Neural progenitor cell (in vitro differentiated cells): ENCODE data around the gene CEND1. TPM values are rescaled to one million over a fixed set of nuclear protein-coding genes. Genes with fewer than 3 reads are reported as not detected.
"Not testable (repeated sequence)": the region's sequence is repeated elsewhere in the genome, so short reads cannot be mapped to it uniquely, and the experiment has no call there.

Experiments
- DNase-seq: peaks from one replicate; pipeline ENCODE4 v3.0.0-alpha.2; 2016; ENCODE audit warnings: low spot score
- H2AFZ ChIP-seq: fragments of 200-600 bp; sonication (generic); replicated peaks from 2 replicates; pipeline ENCODE4 v1.6.1; 2016; ENCODE audit warnings: antibody characterized with exemption
- H3F3A ChIP-seq: fragments of 200-600 bp; sonication (generic); 2 replicates; pipeline ENCODE4 v1.6.1; 2016; ENCODE audit warnings: antibody characterized with exemption, low read depth
- H3K27ac ChIP-seq: fragments of 200-600 bp; sonication (generic); 2 replicates; pipeline ENCODE4 v1.5.1; 2016; ENCODE audit warnings: mild to moderate bottlenecking
- H3K27me3 ChIP-seq: fragments of 200-600 bp; sonication (generic); 2 replicates; pipeline ENCODE4 v1.6.1; 2016; ENCODE audit warnings: mild to moderate bottlenecking, moderate library complexity
- H3K36me3 ChIP-seq: fragments of 200-600 bp; sonication (generic); 2 replicates; pipeline ENCODE4 v1.5.1; 2016
- H3K4me1 ChIP-seq: fragments of 200-600 bp; sonication (generic); 2 replicates; pipeline ENCODE4 v1.6.1; 2016; ENCODE audit warnings: mixed run types
- H3K4me2 ChIP-seq: fragments of 200-600 bp; sonication (generic); 2 replicates; pipeline ENCODE4 v1.6.1; 2016
- H3K4me3 ChIP-seq: fragments of 200-600 bp; sonication (generic); 2 replicates; pipeline ENCODE4 v1.5.1; 2016
- H3K79me2 ChIP-seq: fragments of 200-600 bp; sonication (generic); 2 replicates; pipeline ENCODE4 v1.6.1; 2016; ENCODE audit warnings: low read depth
- H3K9ac ChIP-seq: fragments of 200-600 bp; sonication (generic); 2 replicates; pipeline ENCODE4 v1.6.1; 2016
- H3K9me3 ChIP-seq: fragments of 200-600 bp; sonication (generic); 2 replicates; pipeline ENCODE4 v1.5.1; 2016; ENCODE audit warnings: low read depth
- H4K20me1 ChIP-seq: fragments of 200-600 bp; sonication (generic); 2 replicates; pipeline ENCODE4 v1.6.1; 2016; ENCODE audit warnings: low read depth
- H3K27ac Mint-ChIP-seq: 3 replicates; pipeline ENCODE4 v1.8.0; 2021; ENCODE audit warnings: mixed read lengths
- H3K27me3 Mint-ChIP-seq: 2 replicates; pipeline ENCODE4 v1.8.0; 2022; ENCODE audit warnings: low read depth, mild to moderate bottlenecking, inconsistent platforms, moderate library complexity, mixed read lengths; ENCODE audit not compliant: insufficient read depth
- H3K36me3 Mint-ChIP-seq: 3 replicates; pipeline ENCODE4 v1.8.0; 2021; ENCODE audit warnings: mixed read lengths
- H3K4me1 Mint-ChIP-seq: 3 replicates; pipeline ENCODE4 v1.8.0; 2021; ENCODE audit warnings: mixed read lengths
- H3K4me3 Mint-ChIP-seq: 3 replicates; pipeline ENCODE4 v1.8.0; 2021; ENCODE audit warnings: mild to moderate bottlenecking, moderate library complexity, mixed read lengths
- H3K9me3 Mint-ChIP-seq: 3 replicates; pipeline ENCODE4 v1.8.0; 2020; ENCODE audit warnings: mixed read lengths
- CTCF ChIP-seq: fragments of 200-600 bp; sonication (generic); IDR thresholded peaks from 2 replicates; pipeline ENCODE4 v1.5.1; 2017; ENCODE audit warnings: antibody characterized with exemption, mild to moderate bottlenecking
- EZH2 ChIP-seq: fragments of 200-600 bp; sonication (generic); IDR thresholded peaks from 2 replicates; pipeline ENCODE4 v1.6.1; 2017; ENCODE audit warnings: antibody characterized with exemption, mild to moderate bottlenecking, moderate library complexity
- EZH2phosphoT487 ChIP-seq: fragments of 200-600 bp; sonication (generic); IDR thresholded peaks from 2 replicates; pipeline ENCODE4 v1.6.1; 2017; ENCODE audit warnings: antibody characterized with exemption
- total RNA-seq: library from RNA; depleted of rRNA; stranded (reverse); fragments of >200 nt; gene quantifications from 2 replicates; pipeline ENCODE4 v1.2.3, GENCODE V29; 2015; ENCODE audit warnings: low replicate concordance

The CEND1 gene
- total RNA-seq, 1 donor from 2014 or later: 0.94 TPM

GRCh38 chr11:746289-747157, 43.4 kb downstream of the CEND1 start:
- Histone ChIP-seq H4K20me1 (peaks cover 14% of the 10 kb centered on the region), H2AFZ (peak overlapping the region; percentile 59), H3K4me2 (peak overlapping the region; percentile 77), H3K27ac (no peak overlapping the region), H3K27me3 (no peaks in the 10 kb centered on the region), H3F3A (peaks cover 25% of the 10 kb centered on the region), H3K4me1 (peaks cover 11% of the 10 kb centered on the region), H3K4me3 (peak overlapping the region; percentile 86), H3K36me3 (no peaks in the 10 kb centered on the region), H3K79me2 (peaks cover 40% of the 10 kb centered on the region), H3K9ac (no peak overlapping the region), H3K9me3 (no peaks in the 10 kb centered on the region)
- Mint-ChIP-seq H3K36me3 (no peaks in the 10 kb centered on the region), H3K27me3 (peaks cover 3% of the 10 kb centered on the region), H3K9me3 (no peaks in the 10 kb centered on the region), H3K27ac (no peak overlapping the region), H3K4me1 (peaks cover 16% of the 10 kb centered on the region), H3K4me3 (peak overlapping the region; percentile 87)
- peak; percentile 72 for DNase-seq
- TF ChIP-seq EZH2phosphoT487: no peak

GRCh38 chr11:745428-745827, 44.5 kb downstream of the CEND1 start:
- Histone ChIP-seq H3K4me3 (no peak overlapping the region), H3K27me3 (no peaks in the 10 kb centered on the region), H3K4me2 (no peak overlapping the region), H3K79me2 (peaks cover 30% of the 10 kb centered on the region), H3K36me3 (no peaks in the 10 kb centered on the region), H2AFZ (no peak overlapping the region), H3K9me3 (no peaks in the 10 kb centered on the region), H3K27ac (no peak overlapping the region), H3K4me1 (peaks cover 11% of the 10 kb centered on the region), H3K9ac (no peak overlapping the region), H4K20me1 (peaks cover 14% of the 10 kb centered on the region), H3F3A (peaks cover 25% of the 10 kb centered on the region)
- no peak for TF ChIP-seq CTCF
- no peak for TF ChIP-seq EZH2
- TF ChIP-seq EZH2phosphoT487: no peak
- Mint-ChIP-seq H3K4me1 (peaks cover 16% of the 10 kb centered on the region), H3K27ac (no peak overlapping the region), H3K4me3 (peak overlapping the region; percentile 50), H3K27me3 (peaks cover 3% of the 10 kb centered on the region), H3K9me3 (no peaks in the 10 kb centered on the region), H3K36me3 (no peaks in the 10 kb centered on the region)
- no peak for DNase-seq

- H3K27me3 Mint-ChIP-seq: peaks cover 6% of the 10 kb centered on the region
- no peak overlapping the region for H3K4me3 ChIP-seq
- no peak overlapping the region for H2AFZ ChIP-seq
- H3K4me3 Mint-ChIP-seq: no peak overlapping the region
- peaks cover 15% of the 10 kb centered on the region for H3K4me1 Mint-ChIP-seq
- H3K27me3 ChIP-seq: no peaks in the 10 kb centered on the region
- no peak overlapping the region for H3K27ac Mint-ChIP-seq
- no peaks in the 10 kb centered on the region for H3K4me1 ChIP-seq
- H4K20me1 ChIP-seq: no peaks in the 10 kb centered on the region
- DNase-seq: no peak
- H3K4me2 ChIP-seq: no peak overlapping the region
- H3K27ac ChIP-seq: no peak overlapping the region
- peaks cover 3% of the 10 kb centered on the region for H3K79me2 ChIP-seq
- no peaks in the 10 kb centered on the region for H3K9me3 ChIP-seq
- H3F3A ChIP-seq: peaks cover 30% of the 10 kb centered on the region
- no peaks in the 10 kb centered on the region for H3K36me3 ChIP-seq
- no peaks in the 10 kb centered on the region for H3K9me3 Mint-ChIP-seq
- H3K9ac ChIP-seq: no peak overlapping the region
- TF ChIP-seq EZH2phosphoT487 (no peak), EZH2 (no peak), CTCF (no peak)
- no peaks in the 10 kb centered on the region for H3K36me3 Mint-ChIP-seq
These were observed 47.2 kb downstream of the CEND1 start for GRCh38 chr11:742571-743201.

- H3K4me1 Mint-ChIP-seq: peaks cover 20% of the 10 kb centered on the region
- no peak overlapping the region for H3K4me3 ChIP-seq
- TF ChIP-seq EZH2phosphoT487 (no peak), EZH2 (no peak), CTCF (no peak)
- H3K36me3 Mint-ChIP-seq: no peaks in the 10 kb centered on the region
- no peaks in the 10 kb centered on the region for H3K27me3 ChIP-seq
- no peak overlapping the region for H3K27ac ChIP-seq
- H3K36me3 ChIP-seq: no peaks in the 10 kb centered on the region
- H2AFZ ChIP-seq: no peak overlapping the region
- no peak overlapping the region for H3K9ac ChIP-seq
- no peaks in the 10 kb centered on the region for H4K20me1 ChIP-seq
- H3K9me3 Mint-ChIP-seq: no peaks in the 10 kb centered on the region
- H3K27ac Mint-ChIP-seq: no peak overlapping the region
- no peak overlapping the region for H3K4me2 ChIP-seq
- H3K4me3 Mint-ChIP-seq: no peak overlapping the region
- H3F3A ChIP-seq: peaks cover 30% of the 10 kb centered on the region
- H3K4me1 ChIP-seq: no peaks in the 10 kb centered on the region
- peaks cover 6% of the 10 kb centered on the region for H3K27me3 Mint-ChIP-seq
- H3K79me2 ChIP-seq: no peaks in the 10 kb centered on the region
- no peak for DNase-seq
- H3K9me3 ChIP-seq: no peaks in the 10 kb centered on the region
These were observed 47.7 kb downstream of the CEND1 start for GRCh38 chr11:742156-742546.

GRCh38 chr11:737899-738298, 52.0 kb downstream of the CEND1 start:
- H3K27ac ChIP-seq, H2AFZ ChIP-seq, H3K9me3 ChIP-seq, H3K4me2 ChIP-seq, H3F3A ChIP-seq, H3K36me3 Mint-ChIP-seq, H4K20me1 ChIP-seq, DNase-seq, H3K27me3 ChIP-seq, H3K9ac ChIP-seq, H3K4me1 ChIP-seq, H3K4me3 ChIP-seq, H3K79me2 ChIP-seq, H3K36me3 ChIP-seq: not testable (repeated sequence)
- Mint-ChIP-seq H3K27ac (peak overlapping the region; percentile 46), H3K4me3 (peak overlapping the region; percentile 72), H3K4me1 (peaks cover 21% of the 10 kb centered on the region), H3K9me3 (peaks cover 13% of the 10 kb centered on the region), H3K27me3 (peaks cover 18% of the 10 kb centered on the region)
